IMR-90 (cell line): ENCODE measurements around the gene KRT222. TPM values are rescaled to one million over a fixed set of nuclear protein-coding genes. Genes with fewer than 3 reads are reported as not detected.

Source experiments
- ATAC-seq: fragments of 200-7000 bp; cut with Tn5 transposase; 2 replicates; pipeline ENCODE4 v1.9.1; 2020; ENCODE audit warnings: low read depth, mild to moderate bottlenecking, moderate library complexity
- BruUV-seq: library from RNA; stranded (reverse); fragments of 400-500 nt; replicated peaks from 2 replicates; lab custom pipeline; 2021; lab: Mats Ljungman, UMichigan
- CTCF ChIA-PET: fragments of 300-600 bp; formaldehyde crosslinking; extraction: SDS; loops from one replicate; lab custom pipeline; 2021; ENCODE audit warnings: antibody characterized with exemption; lab: Yijun Ruan, JAX
- POLR2A ChIA-PET: fragments of 300-600 bp; sonication (Branson Sonifier 250); formaldehyde crosslinking; loops from one replicate; lab custom pipeline; 2022; ENCODE audit warnings: antibody characterized with exemption; ENCODE audit not compliant: unreplicated experiment; lab: Charles Lee
- DNase-seq: peaks from one replicate; pipeline ENCODE4 v3.0.0; 2013
- H2AFZ ChIP-seq: replicated peaks from 2 replicates; pipeline ENCODE3; 2013; ENCODE audit warnings: low read length, mild to moderate bottlenecking; ENCODE audit not compliant: poor library complexity
- H2AK5ac ChIP-seq: 2 replicates; pipeline ENCODE4 v1.6.1; 2013; ENCODE audit warnings: low read depth, low read length, inconsistent platforms
- H2AK9ac ChIP-seq: replicated peaks from 2 replicates; pipeline ENCODE3; 2013; ENCODE audit warnings: mild to moderate bottlenecking, low read depth, low read length, moderate library complexity; ENCODE audit not compliant: poor library complexity
- H2BK120ac ChIP-seq: 2 replicates; pipeline ENCODE4 v1.6.1; 2013; ENCODE audit warnings: low read depth, low read length, inconsistent platforms
- H2BK15ac ChIP-seq: 3 replicates; pipeline ENCODE4 v1.6.1; 2013; ENCODE audit warnings: low read depth, low read length, inconsistent platforms
- H2BK20ac ChIP-seq: 2 replicates; pipeline ENCODE4 v1.6.1; 2013; ENCODE audit warnings: low read depth, mild to moderate bottlenecking, inconsistent platforms, low read length, moderate library complexity
- H2BK5ac ChIP-seq: 2 replicates; pipeline ENCODE4 v1.6.1; 2013; ENCODE audit warnings: mild to moderate bottlenecking, low read depth, low read length, inconsistent platforms; ENCODE audit not compliant: poor library complexity, severe bottlenecking
- H3K14ac ChIP-seq: replicated peaks from 2 replicates; pipeline ENCODE4 v1.6.1; 2013; ENCODE audit warnings: low read depth, low read length, inconsistent platforms
- H3K18ac ChIP-seq: 2 replicates; pipeline ENCODE4 v1.6.1; 2013; ENCODE audit warnings: low read depth, low read length, control low read depth
- H3K23ac ChIP-seq: 2 replicates; pipeline ENCODE4 v1.6.1; 2013; ENCODE audit warnings: low read depth, low read length, inconsistent platforms
- H3K27ac ChIP-seq: 2 replicates; pipeline ENCODE4 v1.5.1; 2013; ENCODE audit warnings: mild to moderate bottlenecking, control low read depth, low read length; ENCODE audit not compliant: insufficient read depth
- H3K27me3 ChIP-seq: 2 replicates; pipeline ENCODE4 v1.6.1; 2013; ENCODE audit warnings: low read length; ENCODE audit not compliant: control insufficient read depth, insufficient read depth
- H3K36me3 ChIP-seq: 2 replicates; pipeline ENCODE4 v1.6.1; 2013; ENCODE audit warnings: low read length, mixed read lengths; ENCODE audit not compliant: control insufficient read depth, insufficient read depth
- H3K4ac ChIP-seq: 2 replicates; pipeline ENCODE4 v1.6.1; 2013; ENCODE audit warnings: low read depth, low read length, inconsistent platforms
- H3K4me1 ChIP-seq: 2 replicates; pipeline ENCODE4 v1.6.1; 2013; ENCODE audit warnings: low read length, mixed read lengths; ENCODE audit not compliant: control insufficient read depth, insufficient read depth
- H3K4me2 ChIP-seq: 2 replicates; pipeline ENCODE4 v1.6.1; 2013; ENCODE audit warnings: low read depth, mild to moderate bottlenecking, control low read depth, low read length, moderate library complexity
- H3K4me3 ChIP-seq: 2 replicates; pipeline ENCODE4 v1.5.1; 2013; ENCODE audit warnings: low read depth, mild to moderate bottlenecking, control low read depth, low read length, moderate library complexity; ENCODE audit not compliant: insufficient read depth
- H3K56ac ChIP-seq: 2 replicates; pipeline ENCODE4 v1.6.1; 2013; ENCODE audit warnings: low read length, inconsistent platforms; ENCODE audit not compliant: insufficient read depth; ENCODE audit errors: extremely low read depth
- H3K79me1 ChIP-seq, 2 experiments: 2 replicates each; pipeline ENCODE4 v1.6.1; 2013; ENCODE audit warnings: low read length in 2 of 2, inconsistent platforms in 1 of 2, low read depth in 1 of 2
- H3K9ac ChIP-seq: 2 replicates; pipeline ENCODE4 v1.6.1; 2013; ENCODE audit warnings: low read depth, low read length, control low read depth
- H3K9me1 ChIP-seq: 2 replicates; pipeline ENCODE4 v1.6.1; 2013; ENCODE audit warnings: low read length, inconsistent platforms; ENCODE audit not compliant: insufficient read depth
- H3K9me3 ChIP-seq: 2 replicates; pipeline ENCODE4 v1.6.1; 2013; ENCODE audit warnings: low read length; ENCODE audit not compliant: control insufficient read depth, insufficient read depth
- H4K20me1 ChIP-seq: 2 replicates; pipeline ENCODE4 v1.6.1; 2013; ENCODE audit warnings: low read length, inconsistent platforms; ENCODE audit not compliant: insufficient read depth
- H4K5ac ChIP-seq: 2 replicates; pipeline ENCODE4 v1.6.1; 2013; ENCODE audit warnings: mild to moderate bottlenecking, low read depth, low read length, control low read depth
- H4K8ac ChIP-seq, 2 experiments: 2 replicates each; pipeline ENCODE4 v1.6.1; 2013; ENCODE audit warnings: low read depth in 2 of 2, low read length in 2 of 2, control low read depth in 1 of 2, inconsistent platforms in 1 of 2
- H4K91ac ChIP-seq: 2 replicates; pipeline ENCODE4 v1.6.1; 2013; ENCODE audit warnings: low read depth, low read length, inconsistent platforms; ENCODE audit not compliant: insufficient read depth
- BHLHE40 ChIP-seq: fragments of 150-350 bp; IDR thresholded peaks from 2 replicates; pipeline ENCODE4 v1.6.1; 2016; ENCODE audit warnings: mild to moderate bottlenecking, low read depth, low read length
- CEBPB ChIP-seq: IDR thresholded peaks from 2 replicates; pipeline ENCODE4 v1.6.1; 2012; ENCODE audit warnings: low read depth, low read length, improper control_type of control experiment
- FOS ChIP-seq: fragments of 150-350 bp; IDR thresholded peaks from 2 replicates; pipeline ENCODE4 v1.6.1; 2016; ENCODE audit warnings: low read depth, low read length
- MAFK ChIP-seq: IDR thresholded peaks from 2 replicates; pipeline ENCODE4 v1.6.1; 2012; ENCODE audit warnings: low read depth, low read length, improper control_type of control experiment
- MAZ ChIP-seq: IDR thresholded peaks from 2 replicates; pipeline ENCODE4 v1.6.1; 2012; ENCODE audit warnings: low read depth, mild to moderate bottlenecking, low read length, improper control_type of control experiment, moderate library complexity, borderline replicate concordance
- MXI1 ChIP-seq: IDR thresholded peaks from 2 replicates; pipeline ENCODE4 v1.6.1; 2012; ENCODE audit warnings: low read depth, mild to moderate bottlenecking, low read length, moderate library complexity, borderline replicate concordance
- NFE2L2 ChIP-seq: fragments of 150-350 bp; IDR thresholded peaks from 2 replicates; pipeline ENCODE4 v1.6.1; 2016; ENCODE audit warnings: low read depth, mild to moderate bottlenecking, low read length
- RAD21 ChIP-seq: IDR thresholded peaks from 2 replicates; pipeline ENCODE4 v1.6.1; 2012; ENCODE audit warnings: low read length, improper control_type of control experiment
- SMC3 ChIP-seq: fragments of 150-350 bp; IDR thresholded peaks from 2 replicates; pipeline ENCODE4 v1.6.1; 2016; ENCODE audit warnings: low read depth, mild to moderate bottlenecking, antibody characterized with exemption, low read length, moderate library complexity
- WGBS, 2 experiments: methylation state at CpG; one replicate each; pipeline versions ENCODE4 v1.1.5 to v1.1.7; 2013; ENCODE audit warnings: missing lambda C conversion rate in 2 of 2; ENCODE audit not compliant: insufficient read length in 1 of 2; ENCODE audit errors: extremely low coverage in 2 of 2; 5-methylcytosine and 5-hydroxymethylcytosine counted together
- dilution Hi-C: fragments of 300-500 bp; cut with HindIII; formaldehyde crosslinking; loops from one replicate; pipeline ENCODE4 v1.14.3; 2018; ENCODE audit warnings: low sequenced_read_pairs; ENCODE audit not compliant: unreplicated experiment
- in situ Hi-C: fragments of 300-500 bp; cut with MboI; formaldehyde crosslinking; loops from 3 replicates; pipeline ENCODE4 v1.14.3; 2019; ENCODE audit warnings: low sequenced_read_pairs, inconsistent platforms, mixed read lengths
- intact Hi-C: fragments of 100-400 bp; cut with micrococcal nuclease; formaldehyde crosslinking; loops from 2 replicates; pipeline ENCODE4 v1.10.0; 2022
- polyA plus RNA-seq, 3 experiments: library from polyadenylated mRNA; depleted of rRNA; stranded (reverse); fragments of >200 nt; gene quantifications; 2 replicates each; pipeline ENCODE4 v1.2.3, GENCODE V29; 2012; ENCODE audit warnings: low replicate concordance in 1 of 3
- total RNA-seq: library from RNA; depleted of rRNA; stranded (reverse); fragments of >200 nt; gene quantifications from 2 replicates; pipeline ENCODE4 v1.2.3, GENCODE V29; 2012

The KRT222 gene
- total and polyA plus RNA-seq, 2 of the 4 experiments (the other 2 are of a cell fraction) = not detected

DNA sequence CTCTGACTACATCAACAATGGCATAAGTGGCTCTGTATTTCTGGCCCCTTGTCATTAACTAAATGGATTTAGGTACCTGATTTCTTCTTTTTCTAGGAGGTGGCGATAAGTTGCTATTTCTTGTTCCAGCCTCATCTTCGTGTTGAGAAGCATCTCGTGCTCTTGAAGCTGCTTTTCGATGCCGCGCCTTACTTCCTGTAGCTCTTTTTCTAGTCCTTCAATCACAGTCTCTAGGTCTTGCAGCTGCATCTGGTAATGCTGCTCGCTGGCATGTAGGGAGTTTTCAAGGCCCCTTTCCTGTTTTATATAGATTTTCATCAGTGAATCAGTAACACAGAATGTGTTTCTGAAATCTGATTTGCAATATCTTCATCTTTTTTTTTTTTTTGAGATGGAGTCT lies 5.1 kb downstream of the KRT222 start:
- in situ Hi-C loops = no loop called here
- dilution Hi-C loops = no loop called here
- no peak overlapping the region for H3K4me3 ChIP-seq
- no peak overlapping the region for H4K5ac ChIP-seq
- H3K4me1 ChIP-seq = no peaks in the 10 kb centered on the region
- H2AK5ac ChIP-seq = no peak overlapping the region
- H2AK9ac ChIP-seq = no peak overlapping the region
- no peak overlapping the region for H3K9ac ChIP-seq
- peaks cover 31% of the 10 kb centered on the region for H3K27me3 ChIP-seq
- H3K18ac ChIP-seq = no peak overlapping the region
- H3K4ac ChIP-seq = no peak overlapping the region
- no peaks in the 10 kb centered on the region for H3K9me1 ChIP-seq
- H2BK120ac ChIP-seq = no peak overlapping the region
- intact Hi-C loops = no loop called here
- POLR2A ChIA-PET = interaction anchor here (0.7 kb wide), 1 partner anchor 35 kb away, joined by 4 read pairs; no protein-coding TSS in a partner anchor
- no peak overlapping the region for H4K8ac ChIP-seq
- TF ChIP-seq MAZ = no peak
- no peak for TF ChIP-seq FOS
- TF ChIP-seq NFE2L2 = no peak
- TF ChIP-seq BHLHE40 = no peak
- no peak for TF ChIP-seq MAFK
- TF ChIP-seq MXI1 = no peak
- no peak for TF ChIP-seq SMC3
- TF ChIP-seq RAD21 = no peak
- TF ChIP-seq CEBPB = no peak
- H2BK20ac ChIP-seq = no peak overlapping the region
- no peak overlapping the region for H3K56ac ChIP-seq
- ATAC-seq (no peak), DNase-seq (no peak)
- H3K23ac ChIP-seq = no peak overlapping the region
- H3K79me1 ChIP-seq = no peaks in the 10 kb centered on the region
- H2AFZ ChIP-seq = no peak overlapping the region
- WGBS, 2 experiments = no CpG with 5 or more reads among the region's 7 CpGs
- no peak overlapping the region for H3K14ac ChIP-seq
- BruUV-seq = no TSS peak
- H3K4me2 ChIP-seq = no peak overlapping the region
- H2BK5ac ChIP-seq = no peak overlapping the region
- H3K9me3 ChIP-seq = peaks cover 4% of the 10 kb centered on the region; the same call in 1 of the 2 replicates
- no peak overlapping the region for H4K91ac ChIP-seq
- no peak overlapping the region for H2BK15ac ChIP-seq
- CTCF ChIA-PET = no interaction called here
- no peak overlapping the region for H3K27ac ChIP-seq
- no peaks in the 10 kb centered on the region for H3K36me3 ChIP-seq
- H4K20me1 ChIP-seq = no peaks in the 10 kb centered on the region
